Gastroesophageal sphincter (tissue), 3 donors: ENCODE data around the gene JPH4.

Source experiments
- EP300 ChIP-seq: sonication (generic); formaldehyde crosslinking; IDR thresholded peaks from one replicate; pipeline ENCODE4 v1.6.1; 2017; ENCODE audit warnings: antibody characterized with exemption, mild to moderate bottlenecking
- POLR2A ChIP-seq, 2 donors: fragments of 450-650 bp; IDR thresholded peaks; one replicate each; pipeline ENCODE4 v1.6.1; 2017; ENCODE audit warnings: antibody characterized with exemption in 2 of 2, mild to moderate bottlenecking in 2 of 2, moderate library complexity in 1 of 2
- POLR2AphosphoS5 ChIP-seq: sonication (generic); formaldehyde crosslinking; IDR thresholded peaks from one replicate; pipeline ENCODE4 v1.6.1; 2017; ENCODE audit warnings: antibody characterized with exemption
- TF ChIP-seq, protein P1 (sequence below), 4 experiments: fragments of 200-600 bp in 2 of 4; fragments of 450-650 bp in 2 of 4; sonication (generic) in 1 of 4; IDR thresholded peaks; one replicate each; pipeline ENCODE4 v1.5.1; 2017 to 2019; ENCODE audit warnings: antibody characterized with exemption in 4 of 4, mild to moderate bottlenecking in 2 of 4, moderate library complexity in 2 of 4

DNA sequence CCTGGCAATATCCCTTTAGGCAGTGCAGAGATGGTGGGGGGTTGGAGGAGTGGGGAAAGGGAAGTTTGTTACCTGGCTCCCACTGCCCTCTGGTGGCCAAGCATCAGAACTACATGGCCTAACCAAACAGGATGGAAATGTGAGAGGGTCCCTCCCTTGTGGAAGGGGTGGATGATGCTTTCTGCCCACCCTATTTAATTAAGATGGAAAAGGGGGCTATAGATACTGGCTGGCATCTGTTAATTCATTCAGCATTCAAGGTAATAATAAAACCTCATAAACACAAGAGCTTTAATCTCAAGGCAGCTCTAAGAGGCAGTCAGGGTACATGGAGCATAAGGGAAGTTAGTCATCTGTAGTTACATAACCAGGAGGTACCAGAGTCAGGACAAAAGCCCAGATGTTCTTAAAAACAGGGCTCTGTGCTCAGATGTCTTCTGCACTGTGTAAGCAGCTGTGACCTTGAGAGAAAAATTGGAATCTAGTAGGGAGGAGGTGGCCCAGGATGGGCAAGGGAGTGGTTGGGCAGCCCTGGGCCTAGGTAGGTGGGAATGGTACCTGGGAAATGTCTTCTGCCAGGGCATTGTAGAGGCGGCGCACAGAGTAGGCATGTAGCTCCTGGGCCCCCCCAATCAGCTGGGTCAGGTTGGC lies 15.6 kb downstream of the JPH4 start:
- TF ChIP-seq, protein P1, sequence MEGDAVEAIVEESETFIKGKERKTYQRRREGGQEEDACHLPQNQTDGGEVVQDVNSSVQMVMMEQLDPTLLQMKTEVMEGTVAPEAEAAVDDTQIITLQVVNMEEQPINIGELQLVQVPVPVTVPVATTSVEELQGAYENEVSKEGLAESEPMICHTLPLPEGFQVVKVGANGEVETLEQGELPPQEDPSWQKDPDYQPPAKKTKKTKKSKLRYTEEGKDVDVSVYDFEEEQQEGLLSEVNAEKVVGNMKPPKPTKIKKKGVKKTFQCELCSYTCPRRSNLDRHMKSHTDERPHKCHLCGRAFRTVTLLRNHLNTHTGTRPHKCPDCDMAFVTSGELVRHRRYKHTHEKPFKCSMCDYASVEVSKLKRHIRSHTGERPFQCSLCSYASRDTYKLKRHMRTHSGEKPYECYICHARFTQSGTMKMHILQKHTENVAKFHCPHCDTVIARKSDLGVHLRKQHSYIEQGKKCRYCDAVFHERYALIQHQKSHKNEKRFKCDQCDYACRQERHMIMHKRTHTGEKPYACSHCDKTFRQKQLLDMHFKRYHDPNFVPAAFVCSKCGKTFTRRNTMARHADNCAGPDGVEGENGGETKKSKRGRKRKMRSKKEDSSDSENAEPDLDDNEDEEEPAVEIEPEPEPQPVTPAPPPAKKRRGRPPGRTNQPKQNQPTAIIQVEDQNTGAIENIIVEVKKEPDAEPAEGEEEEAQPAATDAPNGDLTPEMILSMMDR (IDR thresholded peaks at IDR 0.05) = peak in 3 of 4 experiments; percentile 88 to 91 (median 90)
- TF ChIP-seq POLR2A (IDR thresholded peaks at IDR 0.05) (peak in 1 of 2 donors; percentile 10), EP300 (no peak), POLR2AphosphoS5 (no peak)
